Smooth muscle cell (in vitro differentiated cells): Measurements from ENCODE around the gene BRSK2. TPM values are rescaled to one million over a fixed set of nuclear protein-coding genes. Genes with fewer than 3 reads are reported as not detected.
"Not testable (repeated sequence)": the region's sequence is repeated elsewhere in the genome, so short reads cannot be mapped to it uniquely, and the experiment has no call there.

Experiments
- DNase-seq: peaks from one replicate; lab custom pipeline; 2025; ENCODE audit not compliant: unreplicated experiment; lab: John Stamatoyannopoulos, UW
- H2AFZ ChIP-seq: fragments of 200-600 bp; sonication (generic); 2 replicates; pipeline ENCODE4 v1.6.0; 2016; ENCODE audit warnings: antibody characterized with exemption, low read depth, mild to moderate bottlenecking
- H3F3A ChIP-seq: fragments of 200-600 bp; sonication (generic); 2 replicates; pipeline ENCODE4 v1.6.0; 2017; ENCODE audit warnings: antibody characterized with exemption, low read depth
- H3K27ac ChIP-seq: fragments of 200-600 bp; sonication (generic); 2 replicates; pipeline ENCODE4 v1.5.1; 2016; ENCODE audit warnings: low read depth, mild to moderate bottlenecking
- H3K27me3 ChIP-seq: fragments of 200-600 bp; sonication (generic); 2 replicates; pipeline ENCODE4 v1.6.1; 2016; ENCODE audit warnings: low read depth, mild to moderate bottlenecking
- H3K36me3 ChIP-seq: fragments of 200-600 bp; sonication (generic); 2 replicates; pipeline ENCODE4 v1.5.1; 2016; ENCODE audit warnings: low read depth
- H3K4me1 ChIP-seq: fragments of 200-600 bp; sonication (generic); 2 replicates; pipeline ENCODE4 v1.5.1; 2016; ENCODE audit warnings: low read depth
- H3K4me2 ChIP-seq: fragments of 200-600 bp; sonication (generic); 2 replicates; pipeline ENCODE4 v1.6.0; 2016; ENCODE audit warnings: mild to moderate bottlenecking
- H3K4me3 ChIP-seq: fragments of 200-600 bp; sonication (generic); 2 replicates; pipeline ENCODE4 v1.5.1; 2016; ENCODE audit warnings: mild to moderate bottlenecking
- H3K79me2 ChIP-seq: fragments of 200-600 bp; sonication (generic); 2 replicates; pipeline ENCODE4 v1.6.0; 2016; ENCODE audit warnings: low read depth, mild to moderate bottlenecking
- H3K9ac ChIP-seq: fragments of 200-600 bp; sonication (generic); 2 replicates; pipeline ENCODE4 v1.6.0; 2016; ENCODE audit warnings: low read depth
- H3K9me3 ChIP-seq: fragments of 200-600 bp; sonication (generic); replicated peaks from 2 replicates; pipeline ENCODE4 v1.5.1; 2016; ENCODE audit warnings: low read depth
- H4K20me1 ChIP-seq: fragments of 200-600 bp; sonication (generic); 2 replicates; pipeline ENCODE4 v1.6.0; 2016; ENCODE audit warnings: low read depth
- WGBS: methylation state at CpG from one replicate; pipeline ENCODE4 v1.1.7; 2016; ENCODE audit warnings: low lambda C conversion rate; 5-methylcytosine and 5-hydroxymethylcytosine counted together
- polyA plus RNA-seq: library from polyadenylated mRNA; unstranded; fragments of >200 nt; fragmentation: Nextera tagmentation; extraction: Ambion mirVana; gene quantifications from 2 replicates; pipeline ENCODE4 v1.2.1, GENCODE V29; 2016
- total RNA-seq: library from RNA; depleted of rRNA; stranded (reverse); fragments of >200 nt; gene quantifications from 2 replicates; pipeline ENCODE4 v1.2.3, GENCODE V29; 2014
- TF ChIP-seq, protein P1 (sequence below): fragments of 200-600 bp; sonication (generic); IDR thresholded peaks from 2 replicates; pipeline ENCODE4 v1.5.1; 2017; ENCODE audit warnings: borderline replicate concordance, mild to moderate bottlenecking, antibody characterized with exemption; ENCODE audit not compliant: insufficient read depth, poor library complexity, severe bottlenecking

BRSK2 gene
- total and polyA plus RNA-seq, 2 experiments from 2014 or later = 1.5 to 5.2 TPM

- H3K4me1 ChIP-seq = peaks cover 11% of the 10 kb centered on the region
- H3K27me3 ChIP-seq = no peaks in the 10 kb centered on the region
- DNase-seq = no peak
- no peaks in the 10 kb centered on the region for H3F3A ChIP-seq
- H3K9ac ChIP-seq = no peak overlapping the region
- no peak overlapping the region for H3K4me3 ChIP-seq
- peaks cover 12% of the 10 kb centered on the region for H3K79me2 ChIP-seq
- H3K4me2 ChIP-seq = no peak overlapping the region
- no peaks in the 10 kb centered on the region for H3K9me3 ChIP-seq
- TF ChIP-seq, protein P1, sequence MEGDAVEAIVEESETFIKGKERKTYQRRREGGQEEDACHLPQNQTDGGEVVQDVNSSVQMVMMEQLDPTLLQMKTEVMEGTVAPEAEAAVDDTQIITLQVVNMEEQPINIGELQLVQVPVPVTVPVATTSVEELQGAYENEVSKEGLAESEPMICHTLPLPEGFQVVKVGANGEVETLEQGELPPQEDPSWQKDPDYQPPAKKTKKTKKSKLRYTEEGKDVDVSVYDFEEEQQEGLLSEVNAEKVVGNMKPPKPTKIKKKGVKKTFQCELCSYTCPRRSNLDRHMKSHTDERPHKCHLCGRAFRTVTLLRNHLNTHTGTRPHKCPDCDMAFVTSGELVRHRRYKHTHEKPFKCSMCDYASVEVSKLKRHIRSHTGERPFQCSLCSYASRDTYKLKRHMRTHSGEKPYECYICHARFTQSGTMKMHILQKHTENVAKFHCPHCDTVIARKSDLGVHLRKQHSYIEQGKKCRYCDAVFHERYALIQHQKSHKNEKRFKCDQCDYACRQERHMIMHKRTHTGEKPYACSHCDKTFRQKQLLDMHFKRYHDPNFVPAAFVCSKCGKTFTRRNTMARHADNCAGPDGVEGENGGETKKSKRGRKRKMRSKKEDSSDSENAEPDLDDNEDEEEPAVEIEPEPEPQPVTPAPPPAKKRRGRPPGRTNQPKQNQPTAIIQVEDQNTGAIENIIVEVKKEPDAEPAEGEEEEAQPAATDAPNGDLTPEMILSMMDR = no peak
- peaks cover 93% of the 10 kb centered on the region for H4K20me1 ChIP-seq
- 91% methylated on average over 10 of the region's 10 CpGs for WGBS
- H3K27ac ChIP-seq = no peak overlapping the region
- no peaks in the 10 kb centered on the region for H3K36me3 ChIP-seq
- H2AFZ ChIP-seq = no peak overlapping the region
Measured at GRCh38 chr11:1508986-1509385, 119.3 kb downstream of the BRSK2 start.

DNA sequence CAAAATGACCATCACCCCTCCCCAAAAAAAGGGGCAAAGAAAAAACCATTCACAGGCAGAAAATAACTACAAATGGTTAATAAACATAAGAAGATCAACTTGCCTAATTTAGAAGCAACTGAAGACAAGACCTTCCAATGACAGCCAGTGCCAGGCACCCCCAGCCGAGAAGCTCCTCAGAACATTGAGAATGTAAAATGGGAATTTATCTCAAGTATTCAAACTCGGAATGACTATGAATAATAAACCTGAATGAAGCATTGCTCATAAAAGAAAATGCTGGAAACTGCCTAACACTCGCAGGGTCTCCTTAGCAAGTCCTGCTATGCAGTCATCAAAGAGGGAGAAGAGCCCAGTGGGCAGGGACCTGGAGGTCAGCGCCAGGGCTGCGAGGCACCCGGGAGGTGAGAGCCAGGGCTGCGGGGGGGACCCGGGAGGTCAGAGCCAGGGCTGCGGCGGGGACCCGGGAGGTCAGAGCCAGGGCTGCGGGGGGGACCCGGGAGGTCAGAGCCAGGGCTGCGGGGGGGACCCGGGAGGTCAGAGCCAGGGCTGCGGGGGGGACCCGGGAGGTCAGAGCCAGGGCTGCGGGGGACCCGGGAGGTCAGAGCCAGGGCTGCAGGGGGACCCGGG lies 120.0 kb downstream of the BRSK2 start:
- Histone ChIP-seq H3K27ac (no peak overlapping the region), H3K27me3 (no peaks in the 10 kb centered on the region), H3K79me2 (peaks cover 14% of the 10 kb centered on the region), H4K20me1 (peaks cover 93% of the 10 kb centered on the region), H3K9ac (no peak overlapping the region), H3K4me2 (no peak overlapping the region), H3K4me3 (no peak overlapping the region), H3K9me3 (no peaks in the 10 kb centered on the region), H3K36me3 (no peaks in the 10 kb centered on the region), H2AFZ (no peak overlapping the region), H3F3A (no peaks in the 10 kb centered on the region), H3K4me1 (peaks cover 11% of the 10 kb centered on the region)
- no peak for DNase-seq
- TF ChIP-seq, protein P1 = no peak
- 90% methylated on average over 10 of the region's 20 CpGs for WGBS

- peaks cover 93% of the 10 kb centered on the region for H4K20me1 ChIP-seq
- H2AFZ ChIP-seq, DNase-seq, H3K4me3 ChIP-seq, H3K9me3 ChIP-seq, H3K9ac ChIP-seq, H3K27ac ChIP-seq, H3K4me2 ChIP-seq, H3K27me3 ChIP-seq, H3F3A ChIP-seq, H3K36me3 ChIP-seq: not testable (repeated sequence)
- H3K4me1 ChIP-seq = peaks cover 11% of the 10 kb centered on the region
- H3K79me2 ChIP-seq = peaks cover 17% of the 10 kb centered on the region
- 100% methylated on average over 1 of the region's 18 CpGs for WGBS
Measured at GRCh38 chr11:1510351-1510750, 120.6 kb downstream of the BRSK2 start.

- no peak overlapping the region for H3K4me3 ChIP-seq
- H4K20me1 ChIP-seq = peaks cover 93% of the 10 kb centered on the region
- no peaks in the 10 kb centered on the region for H3K9me3 ChIP-seq
- H3F3A ChIP-seq = no peaks in the 10 kb centered on the region
- peaks cover 17% of the 10 kb centered on the region for H3K79me2 ChIP-seq
- no peak for DNase-seq
- H3K9ac ChIP-seq = no peak overlapping the region
- peaks cover 11% of the 10 kb centered on the region for H3K4me1 ChIP-seq
- H3K4me2 ChIP-seq = no peak overlapping the region
- TF ChIP-seq, protein P1 = no peak
- WGBS = 68% methylated on average over 11 of the region's 11 CpGs
- H3K36me3 ChIP-seq = no peaks in the 10 kb centered on the region
- no peak overlapping the region for H2AFZ ChIP-seq
- no peak overlapping the region for H3K27ac ChIP-seq
- no peaks in the 10 kb centered on the region for H3K27me3 ChIP-seq
Measured at GRCh38 chr11:1510928-1511327, 121.2 kb downstream of the BRSK2 start.
